ENCODE results near the gene CA10. TPM values are rescaled to one million over a fixed set of nuclear protein-coding genes. Genes with fewer than 3 reads are reported as not detected.

The CA10 gene
- total RNA-seq, 4 donors from 2014 or later: not detected

- H3K36me3 ChIP-seq: no peaks in the 10 kb centered on the region
- peaks cover 0 to 18% (median 8%) of the 10 kb centered on the region in 3 donors for H3K4me1 ChIP-seq
- H3K27ac ChIP-seq: no peak overlapping the region
- TF ChIP-seq POLR2AphosphoS5 (IDR thresholded peaks at IDR 0.05) (no peak), POLR2A (IDR thresholded peaks at IDR 0.05) (no peak), EP300 (IDR thresholded peaks at IDR 0.05) (no peak), CTCF (IDR thresholded peaks at IDR 0.05) (no peak)
- no peak for ATAC-seq
- H3K27me3 ChIP-seq: peaks cover 49% of the 10 kb centered on the region
- H3K4me3 ChIP-seq: no peak overlapping the region
- H3K9me3 ChIP-seq: no peaks in the 10 kb centered on the region
- 41 to 47% methylated on average over 4 of the region's 4 CpGs for WGBS, 2 donors (ENCODE audit: low coverage in 1 of 2)
Measured at GRCh38 chr17:52154466-52154865, 4.0 kb downstream of the CA10 start.

GRCh38 chr17:52150935-52151334, 7.6 kb downstream of the CA10 start:
- no peak for ATAC-seq
- H3K36me3 ChIP-seq: no peaks in the 10 kb centered on the region
- no peak overlapping the region for H3K27ac ChIP-seq
- no peaks in the 10 kb centered on the region for H3K4me1 ChIP-seq
- WGBS, 2 donors (ENCODE audit: low coverage in 1 of 2): 85 to 87% methylated on average over 2 of the region's 2 CpGs
- TF ChIP-seq CTCF (IDR thresholded peaks at IDR 0.05): no peak
- no peak for TF ChIP-seq POLR2A (IDR thresholded peaks at IDR 0.05)
- no peak for TF ChIP-seq POLR2AphosphoS5 (IDR thresholded peaks at IDR 0.05)
- TF ChIP-seq EP300 (IDR thresholded peaks at IDR 0.05): no peak
- peaks cover 13% of the 10 kb centered on the region for H3K27me3 ChIP-seq
- no peak overlapping the region for H3K4me3 ChIP-seq
- H3K9me3 ChIP-seq: no peaks in the 10 kb centered on the region

GRCh38 chr17:52149626-52150025, 8.9 kb downstream of the CA10 start:
- no peaks in the 10 kb centered on the region for H3K36me3 ChIP-seq
- TF ChIP-seq EP300 (IDR thresholded peaks at IDR 0.05) (no peak), POLR2A (IDR thresholded peaks at IDR 0.05) (no peak), POLR2AphosphoS5 (IDR thresholded peaks at IDR 0.05) (no peak), CTCF (IDR thresholded peaks at IDR 0.05) (no peak)
- H3K27ac ChIP-seq: no peak overlapping the region
- no peaks in the 10 kb centered on the region for H3K4me1 ChIP-seq
- WGBS, 2 donors (ENCODE audit: low coverage in 1 of 2): 70 to 73% methylated on average over 1 of the region's 1 CpG
- no peak for ATAC-seq
- no peak overlapping the region for H3K4me3 ChIP-seq
- H3K9me3 ChIP-seq: no peaks in the 10 kb centered on the region
- peaks cover 6% of the 10 kb centered on the region for H3K27me3 ChIP-seq

GRCh38 chr17:52148969-52149351, 9.6 kb downstream of the CA10 start:
- ATAC-seq: no peak
- H3K4me3 ChIP-seq: no peak overlapping the region

GRCh38 chr17:52148288-52148968, 10.1 kb downstream of the CA10 start:
- WGBS, 2 donors (ENCODE audit: low coverage in 1 of 2): 53 to 60% methylated on average over 2 of the region's 2 CpGs
- TF ChIP-seq EP300 (IDR thresholded peaks at IDR 0.05) (no peak), POLR2AphosphoS5 (IDR thresholded peaks at IDR 0.05) (no peak), CTCF (IDR thresholded peaks at IDR 0.05) (no peak), POLR2A (IDR thresholded peaks at IDR 0.05) (no peak)
- Histone ChIP-seq H3K4me3 (no peak overlapping the region), H3K27ac (no peak overlapping the region), H3K27me3 (no peaks in the 10 kb centered on the region), H3K9me3 (no peaks in the 10 kb centered on the region), H3K4me1 (no peaks in the 10 kb centered on the region), H3K36me3 (no peaks in the 10 kb centered on the region)
- no peak for ATAC-seq

More at GRCh38 chr17:52148969-52149351, 9.6 kb downstream of the CA10 start:
- H3K27ac ChIP-seq: no peak overlapping the region
- TF ChIP-seq POLR2A (IDR thresholded peaks at IDR 0.05) (no peak), POLR2AphosphoS5 (IDR thresholded peaks at IDR 0.05) (no peak), EP300 (IDR thresholded peaks at IDR 0.05) (no peak)
- H3K27me3 ChIP-seq: no peaks in the 10 kb centered on the region
- WGBS, 2 donors (ENCODE audit: low coverage in 1 of 2): 75 to 100% methylated on average over 1 of the region's 1 CpG
- H3K4me1 ChIP-seq: no peaks in the 10 kb centered on the region
- H3K36me3 ChIP-seq: no peaks in the 10 kb centered on the region
- H3K9me3 ChIP-seq: no peaks in the 10 kb centered on the region

All from gastroesophageal sphincter (tissue), 4 donors.